ENCODE results near the gene PPM1N. TPM values are rescaled to one million over a fixed set of nuclear protein-coding genes. Genes with fewer than 3 reads are reported as not detected.

Gene PPM1N
- total and polyA plus RNA-seq, 2 of the 13 experiments (the other 11 are each of a cell fraction or from before 2014, with no cell fraction given): 0.31 to 1.8 TPM

GRCh38 chr19:45523642-45524256, 25.5 kb downstream of the PPM1N start (continued):
- TF ChIP-seq ARID5B (CRISPR knock-in tag; IDR thresholded peaks at IDR 0.05) (no peak), ZNF230 (CRISPR knock-in tag; IDR thresholded peaks at IDR 0.05) (no peak), FOXM1 (CRISPR knock-in tag; IDR thresholded peaks at IDR 0.05) (no peak), NR0B2 (CRISPR knock-in tag; IDR thresholded peaks at IDR 0.05) (no peak), ZSCAN9 (CRISPR knock-in tag; IDR thresholded peaks at IDR 0.05; ENCODE audit: borderline replicate concordance) (no peak), CBX1 (IDR thresholded peaks at IDR 0.05; ENCODE audit: low read depth) (no peak), SRSF9 (IDR thresholded peaks at IDR 0.05; ENCODE audit: borderline replicate concordance, insufficient read depth, low read depth, low read length, poor library complexity, severe bottlenecking) (no peak), NBN (conservative IDR thresholded peaks at IDR 0.05) (no peak), ZNF225 (CRISPR knock-in tag; IDR thresholded peaks at IDR 0.05) (no peak), MEIS1 (CRISPR knock-in tag; IDR thresholded peaks at IDR 0.05; ENCODE audit: borderline replicate concordance) (no peak), KDM2A (CRISPR knock-in tag; IDR thresholded peaks at IDR 0.05; ENCODE audit: borderline replicate concordance, low read depth) (peak; percentile 45; the same call in 1 of the 2 replicates), TRAFD1 (CRISPR knock-in tag; IDR thresholded peaks at IDR 0.05; ENCODE audit: borderline replicate concordance) (no peak), REXO4 (CRISPR knock-in tag; IDR thresholded peaks at IDR 0.05; ENCODE audit: borderline replicate concordance) (no peak), NFAT5 (CRISPR knock-in tag; IDR thresholded peaks at IDR 0.05) (no peak), ZBTB34 (CRISPR knock-in tag; IDR thresholded peaks at IDR 0.05) (no peak), GATA4 (IDR thresholded peaks at IDR 0.05; ENCODE audit: borderline replicate concordance, low read depth) (no peak)
